ENCODE results near the gene GSTA2.

- no peak for TF ChIP-seq ELK4 (IDR thresholded peaks at IDR 0.05; ENCODE audit: borderline replicate concordance, low read depth, low read length)
- TF ChIP-seq ZNF529 (tag by site-specific recombination; IDR thresholded peaks at IDR 0.05; ENCODE audit: insufficient replicate concordance) = no peak
- TF ChIP-seq ZIC2 (tag by site-specific recombination; IDR thresholded peaks at IDR 0.05) = no peak
Observed at GRCh38 chr6:52733172-52733571, 30.1 kb downstream of the GSTA2 start.
